GM12891 (cell line): ENCODE results near the gene MTNR1A.

ENCODE experiments used
- PAX5 ChIP-seq: IDR thresholded peaks from 2 replicates; pipeline ENCODE4 v1.6.1; 2011; ENCODE audit warnings: low read length, moderate library complexity, mild to moderate bottlenecking; ENCODE audit not compliant: insufficient read depth, severe bottlenecking
- POLR2AphosphoS5 ChIP-seq: IDR thresholded peaks from 2 replicates; pipeline ENCODE4 v1.6.1; 2011; ENCODE audit warnings: low read depth, low read length, control low read depth

- TF ChIP-seq PAX5 (no peak), POLR2AphosphoS5 (no peak)
Observed at GRCh38 chr4:186586205-186586604, 30.8 kb upstream of the MTNR1A start.
